Vagina (tissue), 2 donors: ENCODE measurements around the gene NAB1.

ENCODE experiments used
- POLR2A ChIP-seq, 2 donors: fragments of 450-650 bp; IDR thresholded peaks; one replicate each; pipeline ENCODE4 v1.6.1; 2017; ENCODE audit warnings: antibody characterized with exemption in 2 of 2, mild to moderate bottlenecking in 2 of 2, moderate library complexity in 2 of 2
- TF ChIP-seq, protein P1 (sequence below), 3 experiments: fragments of 450-650 bp in 2 of 3; fragments of 200-600 bp in 1 of 3; sonication (generic) in 1 of 3; IDR thresholded peaks; one replicate each; pipeline ENCODE4 v1.5.1; 2017 to 2019; ENCODE audit warnings: antibody characterized with exemption in 3 of 3, mild to moderate bottlenecking in 2 of 3, moderate library complexity in 2 of 3

GRCh38 chr2:190635781-190636180, 13.1 kb upstream of the NAB1 start:
- TF ChIP-seq, protein P1, sequence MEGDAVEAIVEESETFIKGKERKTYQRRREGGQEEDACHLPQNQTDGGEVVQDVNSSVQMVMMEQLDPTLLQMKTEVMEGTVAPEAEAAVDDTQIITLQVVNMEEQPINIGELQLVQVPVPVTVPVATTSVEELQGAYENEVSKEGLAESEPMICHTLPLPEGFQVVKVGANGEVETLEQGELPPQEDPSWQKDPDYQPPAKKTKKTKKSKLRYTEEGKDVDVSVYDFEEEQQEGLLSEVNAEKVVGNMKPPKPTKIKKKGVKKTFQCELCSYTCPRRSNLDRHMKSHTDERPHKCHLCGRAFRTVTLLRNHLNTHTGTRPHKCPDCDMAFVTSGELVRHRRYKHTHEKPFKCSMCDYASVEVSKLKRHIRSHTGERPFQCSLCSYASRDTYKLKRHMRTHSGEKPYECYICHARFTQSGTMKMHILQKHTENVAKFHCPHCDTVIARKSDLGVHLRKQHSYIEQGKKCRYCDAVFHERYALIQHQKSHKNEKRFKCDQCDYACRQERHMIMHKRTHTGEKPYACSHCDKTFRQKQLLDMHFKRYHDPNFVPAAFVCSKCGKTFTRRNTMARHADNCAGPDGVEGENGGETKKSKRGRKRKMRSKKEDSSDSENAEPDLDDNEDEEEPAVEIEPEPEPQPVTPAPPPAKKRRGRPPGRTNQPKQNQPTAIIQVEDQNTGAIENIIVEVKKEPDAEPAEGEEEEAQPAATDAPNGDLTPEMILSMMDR (IDR thresholded peaks at IDR 0.05): no peak
- no peak for TF ChIP-seq POLR2A (IDR thresholded peaks at IDR 0.05)
